ENCODE data around the gene ATP11A.

The ATP11A gene

DNA sequence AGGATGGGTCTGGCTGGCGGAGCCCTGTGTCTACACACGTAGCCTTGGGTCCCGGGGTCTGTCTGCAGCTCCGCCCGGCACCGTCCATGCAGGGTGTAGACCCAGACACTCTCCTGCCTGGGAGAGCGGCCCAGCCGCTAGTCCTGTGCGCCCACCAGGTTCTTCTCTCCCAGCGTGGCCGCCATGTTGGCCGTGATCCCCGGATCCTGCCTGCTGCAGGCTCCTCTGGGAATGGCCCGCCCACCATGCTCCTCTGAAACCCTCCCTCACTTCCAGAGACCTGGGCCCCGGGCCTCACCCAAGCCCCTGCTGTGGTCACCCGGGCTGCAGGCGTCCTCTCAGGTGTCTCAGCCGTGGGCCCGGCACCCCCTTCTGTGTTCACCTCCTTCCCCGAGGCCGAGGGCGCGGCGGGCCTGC is 221.5 kb downstream of the ATP11A start:
- DNase-seq: no peak

DNA sequence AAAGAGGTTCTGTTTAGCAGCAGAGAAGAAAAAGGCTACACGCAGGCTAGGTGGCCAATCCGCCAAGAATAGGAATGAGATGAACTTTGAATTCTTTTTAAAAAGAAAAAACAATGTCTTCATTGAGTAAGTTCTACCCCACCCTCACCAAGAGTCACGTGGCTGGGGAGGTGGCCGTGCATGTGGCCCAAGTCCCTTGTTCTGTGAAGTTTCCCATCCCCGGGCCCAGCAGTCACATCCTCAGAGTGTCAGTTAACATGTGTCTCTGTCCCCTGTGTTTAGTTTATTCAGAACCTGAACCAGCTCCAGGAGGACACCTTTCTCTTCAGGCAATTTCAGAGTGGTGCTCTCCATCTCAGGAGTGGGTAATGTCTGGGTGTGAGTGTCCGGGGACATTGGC is 222.0 kb downstream of the ATP11A start:
- DNase-seq: no peak

DNA sequence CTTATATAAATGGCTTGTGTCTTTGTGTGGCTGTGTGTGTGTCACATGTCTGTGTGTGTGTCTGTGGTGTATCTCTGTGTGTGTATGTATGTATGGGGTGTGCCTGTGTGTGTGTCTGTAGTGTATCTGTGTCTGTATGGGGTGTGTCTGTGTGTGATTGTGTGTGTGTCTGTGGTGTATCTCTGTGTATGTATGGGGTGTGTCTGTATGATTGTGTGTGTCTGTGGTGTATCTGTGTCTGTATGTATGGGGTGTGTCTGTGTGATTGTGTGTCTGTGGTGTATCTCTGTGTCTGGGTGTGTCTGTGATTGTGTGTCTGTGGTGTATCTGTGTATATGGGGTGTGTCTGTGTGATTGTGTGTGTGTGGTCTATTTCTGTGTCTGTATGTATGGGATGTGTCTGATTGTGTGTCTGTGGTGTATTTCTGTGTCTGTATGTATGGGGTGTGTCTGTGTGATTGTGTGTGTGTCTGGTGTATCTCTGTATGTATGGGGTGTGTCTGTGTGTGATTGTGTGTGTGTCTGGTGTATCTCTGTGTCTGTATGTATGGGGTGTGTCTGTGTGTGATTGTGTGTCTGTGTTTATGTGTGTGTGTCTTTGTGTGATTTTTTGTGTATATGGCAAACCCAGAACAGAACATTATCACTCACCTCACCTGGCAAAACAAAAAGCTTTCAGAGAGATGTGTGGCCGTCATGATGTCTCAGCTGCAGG is 223.0 kb downstream of the ATP11A start:
- no peak for DNase-seq

DNA sequence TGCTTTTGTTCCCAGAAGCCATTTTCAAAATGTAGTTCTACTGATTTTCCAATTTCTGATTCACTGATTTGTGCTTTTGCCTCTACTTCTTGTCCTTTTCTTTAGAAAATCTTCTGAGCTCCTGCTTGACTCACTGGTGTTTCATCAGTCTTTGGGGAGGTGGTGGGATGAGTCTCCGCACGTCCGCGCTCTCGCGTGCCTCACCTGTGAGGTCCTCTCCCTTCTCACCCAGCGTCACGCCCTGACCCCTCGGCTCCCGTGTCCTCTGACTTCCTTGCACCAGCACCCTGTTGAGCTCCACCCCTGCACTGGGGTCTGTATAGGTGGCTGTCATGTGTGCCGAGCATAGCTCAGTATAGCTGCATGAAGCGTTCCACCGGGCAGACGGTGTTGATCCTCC is 226.5 kb downstream of the ATP11A start:
- no peak for DNase-seq

DNA sequence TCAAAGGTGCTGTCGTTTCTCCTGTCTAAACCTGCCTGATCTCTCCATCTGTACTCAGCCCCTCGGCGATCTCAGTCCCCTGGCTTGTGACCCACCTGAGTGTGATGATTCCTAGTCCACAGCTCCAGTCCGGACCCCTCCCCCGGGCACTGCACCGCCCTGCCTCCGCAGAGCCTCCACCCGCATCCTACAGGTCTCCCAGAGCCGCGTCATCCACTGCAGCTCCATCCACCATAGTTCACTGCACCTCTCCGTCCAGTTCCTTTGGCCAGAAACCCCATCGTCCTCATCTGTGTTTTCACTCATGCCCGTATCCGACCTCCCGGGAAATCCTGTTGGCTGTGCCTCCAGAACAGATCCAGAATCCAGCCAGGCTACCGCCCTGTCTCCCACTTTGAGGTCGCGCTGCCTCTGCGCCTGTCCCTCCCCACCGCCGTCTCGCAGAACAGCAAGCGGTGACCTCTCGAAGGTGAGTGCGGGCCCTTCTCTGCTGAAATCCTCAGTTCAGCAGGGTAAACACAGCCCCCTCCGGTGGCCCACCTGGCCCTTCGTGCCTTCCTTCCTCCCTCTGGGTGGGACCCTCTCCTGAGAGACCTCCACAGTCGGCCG is 227.3 kb downstream of the ATP11A start:
- no peak for DNase-seq

DNA sequence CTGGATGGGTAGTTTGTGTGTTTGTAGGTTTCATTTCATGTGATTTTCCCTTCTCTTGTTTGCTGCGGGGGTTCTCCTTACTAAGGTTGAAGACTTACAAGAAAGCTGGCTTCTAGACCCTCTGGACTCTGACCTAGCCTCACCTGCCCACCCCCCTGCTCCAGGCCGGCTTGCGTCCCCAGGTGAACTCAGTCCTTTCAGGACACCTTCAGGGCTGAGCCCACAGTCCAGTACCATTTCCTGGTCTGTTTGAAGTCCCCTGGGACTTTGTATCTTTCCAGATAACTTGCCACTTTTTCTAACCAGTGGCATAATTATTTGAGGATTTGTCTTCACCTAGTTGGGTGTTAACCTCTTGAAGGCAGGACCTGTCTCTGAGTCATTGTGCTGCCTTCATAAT is 227.9 kb downstream of the ATP11A start:
- DNase-seq: no peak

DNA sequence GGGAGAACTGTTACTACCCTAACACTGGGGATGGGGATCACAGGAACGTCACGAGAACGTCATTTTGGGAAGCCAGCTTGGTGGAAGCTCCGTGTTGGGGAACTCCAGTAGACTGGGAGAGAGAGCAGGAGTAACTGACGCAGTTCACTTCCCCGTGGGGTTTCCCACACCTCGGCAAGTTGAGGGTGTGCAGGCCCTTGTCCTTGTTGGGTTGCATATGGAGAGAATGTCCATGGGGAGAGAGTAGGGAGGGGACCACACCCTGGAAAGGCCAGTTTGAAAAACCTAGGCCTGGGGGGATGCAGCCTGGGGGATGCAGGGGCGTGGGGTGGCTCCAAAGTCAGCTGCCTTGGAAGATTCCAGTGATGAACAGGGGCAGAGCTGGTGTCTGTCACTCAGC is 228.4 kb downstream of the ATP11A start:
- DNase-seq: no peak

DNA sequence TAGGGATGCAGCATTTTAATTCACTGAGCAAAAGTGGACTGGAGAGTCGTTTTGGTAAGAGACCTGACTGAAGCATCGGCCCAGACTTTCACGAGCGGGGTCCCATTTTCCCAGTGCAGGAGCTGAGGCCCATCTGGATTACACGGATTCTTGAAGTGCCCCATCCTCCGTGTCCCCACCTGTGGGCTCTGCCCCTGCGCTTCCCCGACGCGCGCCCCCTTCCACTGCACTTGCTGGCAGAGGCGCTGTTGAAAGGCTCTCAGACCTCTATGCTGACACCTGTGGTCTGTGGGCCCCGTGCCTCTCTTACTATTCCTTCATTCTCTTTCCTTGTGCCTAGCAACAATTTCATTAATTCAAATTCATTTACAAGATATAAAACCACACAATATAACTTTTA is 228.9 kb downstream of the ATP11A start:
- DNase-seq: no peak

DNA sequence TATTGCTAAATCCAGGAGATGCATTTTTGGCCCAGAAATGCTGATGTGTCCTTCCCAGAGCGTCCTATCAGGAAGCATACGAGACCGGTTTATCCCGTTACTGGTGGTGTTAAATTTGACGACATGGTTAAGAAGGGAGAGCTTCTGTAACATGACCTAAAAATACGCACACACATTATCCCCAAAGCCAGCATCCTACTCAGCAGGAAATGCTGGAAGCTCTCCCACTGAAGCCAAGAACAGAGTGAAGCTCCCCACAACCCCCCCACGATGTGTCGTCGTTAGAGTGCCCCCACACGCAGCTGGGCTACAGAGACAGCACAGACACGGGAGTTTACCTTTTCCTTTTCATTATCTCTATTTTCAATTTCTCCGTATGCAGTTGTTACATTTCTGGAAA is 234.1 kb downstream of the ATP11A start:
- DNase-seq: no peak

DNA sequence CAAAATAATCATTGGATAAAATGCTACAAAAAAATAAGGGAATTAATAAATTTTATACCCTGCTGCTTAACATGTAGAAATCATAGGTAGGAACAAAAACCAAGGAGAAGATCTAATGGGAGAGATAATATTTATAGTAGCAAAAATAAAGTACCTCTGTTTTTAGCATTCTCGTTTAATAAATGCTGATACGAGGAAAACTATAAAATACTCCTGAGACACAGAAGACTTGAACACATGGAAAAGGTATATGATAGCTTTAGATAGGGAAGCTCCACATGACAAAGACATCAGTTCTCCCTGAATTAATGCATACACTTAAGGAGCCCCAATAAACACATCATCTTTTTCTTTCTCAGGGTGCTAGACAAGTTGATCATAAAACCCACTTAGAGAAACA is 234.5 kb downstream of the ATP11A start:
- no peak for DNase-seq

DNA sequence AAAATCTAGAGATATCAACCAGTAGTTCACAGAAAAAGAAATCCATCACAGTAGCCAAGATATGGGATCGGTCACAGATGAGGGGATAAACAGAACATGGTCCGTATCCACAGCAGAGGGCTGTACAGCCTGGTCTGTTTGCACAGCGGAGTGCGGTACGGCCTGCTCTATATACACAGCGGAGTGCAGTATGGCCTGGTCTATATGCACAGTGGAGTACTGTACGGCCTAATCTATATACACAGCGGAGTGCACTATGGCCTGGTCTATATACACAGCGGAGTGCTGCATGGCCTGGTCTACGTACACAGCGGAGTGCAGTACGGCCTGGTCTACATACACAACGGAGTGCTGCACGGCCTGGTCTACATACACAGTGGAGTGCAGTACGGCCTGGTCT is 236.2 kb downstream of the ATP11A start:
- DNase-seq: no peak

DNA sequence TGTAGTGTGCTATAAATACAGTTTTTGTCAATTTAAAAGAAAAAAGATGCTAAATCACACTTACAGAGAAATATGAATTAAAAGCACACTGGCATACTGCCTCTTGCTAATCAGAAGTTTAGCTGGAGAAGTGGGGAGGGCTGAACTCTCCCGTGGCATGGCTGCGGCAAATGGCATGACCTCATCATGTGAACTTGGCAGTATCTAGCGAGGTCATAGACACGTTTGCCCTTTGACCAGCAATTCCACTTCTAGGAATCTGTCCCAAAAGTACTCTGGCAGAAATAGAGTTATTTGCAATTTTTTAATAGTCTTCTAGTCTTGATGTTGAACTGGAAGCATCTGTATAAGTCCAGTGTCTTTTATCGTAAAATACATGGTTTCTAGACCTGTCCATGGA is 237.2 kb downstream of the ATP11A start:
- no peak for DNase-seq

DNA sequence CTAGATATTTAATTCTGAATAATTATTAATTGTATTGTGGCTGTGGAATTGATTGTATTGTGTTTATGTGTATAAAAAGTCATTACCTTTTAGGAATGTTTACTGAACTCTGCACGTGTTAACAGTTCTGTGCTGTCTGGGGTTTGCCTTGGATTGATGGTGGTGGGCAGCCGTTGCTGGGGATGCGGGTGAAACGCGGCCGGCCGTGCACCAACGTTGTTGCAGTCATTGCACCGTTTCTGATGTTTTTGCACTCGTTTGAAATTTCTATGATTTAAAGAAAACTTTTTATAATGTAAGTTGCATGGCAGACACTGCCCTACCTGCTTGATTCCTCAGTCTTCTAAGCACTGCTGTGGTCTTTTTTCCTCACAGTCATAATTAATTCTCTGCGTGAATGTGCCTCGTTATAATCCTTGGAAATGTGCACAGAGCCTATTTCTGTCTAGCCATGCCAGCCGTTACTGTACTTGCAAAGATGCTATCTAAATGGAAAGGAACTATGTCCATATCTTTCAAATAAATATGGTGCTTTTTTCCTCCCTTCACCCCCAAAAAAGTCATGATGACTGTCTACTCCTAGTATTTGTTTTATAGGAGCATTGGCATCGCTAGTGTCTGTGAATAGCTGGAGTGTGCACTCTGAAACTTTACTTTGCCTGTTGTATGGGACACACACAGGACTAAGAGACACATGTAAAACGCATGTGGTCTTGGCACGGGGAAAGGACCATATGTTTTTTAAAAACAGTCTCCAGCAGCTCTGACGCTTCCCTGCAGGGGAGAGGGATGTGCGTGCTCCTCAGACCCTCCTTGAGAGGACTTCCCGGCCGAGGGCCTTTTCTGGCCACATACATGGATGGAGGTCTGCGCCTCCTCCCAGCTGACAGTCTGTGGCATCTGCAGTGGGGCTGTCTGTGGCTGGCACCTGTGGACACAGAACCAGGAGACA is 238.5 kb downstream of the ATP11A start:
- no peak for DNase-seq

DNA sequence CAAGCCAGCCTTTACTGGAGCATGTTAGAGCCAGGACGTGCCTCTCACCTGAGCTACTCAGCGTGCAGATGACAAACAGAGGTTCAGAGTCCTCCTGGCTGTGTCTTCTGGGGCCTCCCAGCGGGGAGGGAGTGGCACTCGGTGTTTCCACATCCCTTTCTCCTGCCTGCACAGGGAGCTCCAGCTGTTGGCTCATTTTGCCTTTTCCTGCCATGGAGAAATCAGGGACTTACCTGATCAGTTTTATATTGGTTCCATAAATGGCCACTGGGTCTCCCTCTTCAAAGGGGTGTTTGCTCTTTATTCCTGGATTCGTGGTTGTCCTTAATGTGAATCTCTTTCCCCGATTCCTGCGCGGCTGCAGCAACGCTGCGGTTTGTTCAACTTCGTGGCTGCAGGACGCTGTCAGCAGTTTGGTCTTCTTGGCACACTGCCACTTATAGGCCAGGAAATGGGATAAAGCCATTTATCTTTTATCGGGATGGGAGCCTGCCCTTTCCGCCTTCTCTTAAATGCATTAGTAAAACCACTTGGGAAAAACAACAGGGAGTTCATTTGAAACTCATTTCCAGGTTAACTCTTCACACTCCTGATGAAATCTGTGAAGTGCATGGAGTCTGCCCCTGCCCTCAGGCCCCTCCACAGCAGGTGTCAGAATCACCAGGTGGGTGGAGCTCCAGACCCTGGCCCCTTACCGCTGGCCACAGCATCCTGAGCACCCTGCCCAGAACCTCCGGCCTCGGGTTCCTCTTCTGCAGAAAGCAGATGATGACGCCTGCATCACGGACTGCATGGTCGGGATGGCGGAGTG is 239.3 kb downstream of the ATP11A start:
- DNase-seq: peak; percentile 29

DNA sequence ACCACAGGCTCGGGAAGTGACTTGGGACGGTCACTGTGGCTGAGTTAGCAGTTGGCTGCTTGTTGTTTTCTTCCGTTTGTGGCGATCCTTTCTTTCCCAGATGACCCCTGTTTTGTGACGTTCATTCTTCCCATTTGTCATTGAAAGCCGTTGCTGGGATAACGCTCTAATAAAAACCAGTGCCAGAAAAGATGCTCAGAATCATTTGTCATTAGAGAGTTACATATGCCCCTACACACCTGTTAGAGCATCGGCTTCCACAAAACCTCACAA is 239.9 kb downstream of the ATP11A start:
- DNase-seq: no peak

DNA sequence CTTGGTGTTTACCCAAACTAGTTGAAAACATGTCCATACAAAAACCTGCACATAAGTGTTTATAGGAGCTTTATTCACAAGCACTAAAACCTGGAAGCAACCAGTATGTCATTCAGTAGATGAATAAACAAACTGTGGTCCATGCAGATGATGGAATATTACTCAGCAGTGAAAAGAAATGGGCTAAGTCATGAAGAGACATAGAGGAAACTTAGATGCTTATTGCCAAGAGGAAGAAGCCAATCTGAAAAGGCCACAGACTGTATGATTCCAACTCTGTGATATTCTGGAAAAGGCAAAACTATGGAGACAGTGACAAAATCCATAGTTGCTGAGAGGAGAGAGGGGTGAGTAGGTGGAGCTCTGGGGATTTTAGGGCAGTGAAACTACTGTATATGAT is 240.4 kb downstream of the ATP11A start:
- no peak for DNase-seq

DNA sequence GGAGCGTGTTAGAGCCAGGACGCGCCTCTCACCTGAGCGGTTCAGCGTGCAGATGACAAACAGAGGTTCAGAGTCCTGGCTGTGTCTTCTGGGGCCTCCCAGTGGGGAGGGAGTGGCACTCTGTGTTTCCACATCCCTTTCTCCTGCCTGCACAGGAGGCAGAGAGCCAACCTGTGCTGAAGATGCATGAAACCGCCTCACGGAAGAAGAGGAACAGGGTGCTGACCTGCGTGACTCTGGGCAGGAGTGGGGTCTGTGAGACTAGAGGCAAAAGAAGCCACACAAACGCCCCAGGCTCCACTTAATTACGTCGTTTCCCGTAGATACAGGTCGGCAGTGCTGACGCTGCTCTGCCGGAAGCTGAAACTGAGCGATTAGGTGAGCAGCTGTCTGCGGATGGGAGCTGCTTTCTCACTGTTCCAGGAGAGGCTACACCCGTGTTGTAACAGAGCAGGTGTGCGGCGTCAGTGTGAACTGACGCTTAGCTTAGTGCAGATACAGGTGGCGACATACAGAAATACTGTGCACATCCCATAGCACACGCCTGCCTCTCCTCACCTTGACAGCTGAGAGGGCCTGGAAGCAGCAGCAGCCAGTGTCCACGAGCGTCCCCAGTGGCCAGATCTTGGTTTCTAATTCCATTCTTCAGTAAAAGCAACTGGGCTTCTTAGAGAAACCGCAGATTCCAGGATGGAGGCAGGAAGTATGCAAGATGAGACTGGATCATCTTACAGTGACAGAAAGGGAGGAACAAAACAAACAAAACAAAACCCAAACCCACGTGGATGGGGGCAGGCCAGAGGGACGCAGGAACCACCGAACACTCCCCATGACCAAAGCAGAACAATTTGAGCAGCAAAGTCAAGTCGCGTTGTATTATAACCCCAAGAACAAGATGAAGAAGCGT is 241.4 kb downstream of the ATP11A start:
- DNase-seq: peak; percentile 70

DNA sequence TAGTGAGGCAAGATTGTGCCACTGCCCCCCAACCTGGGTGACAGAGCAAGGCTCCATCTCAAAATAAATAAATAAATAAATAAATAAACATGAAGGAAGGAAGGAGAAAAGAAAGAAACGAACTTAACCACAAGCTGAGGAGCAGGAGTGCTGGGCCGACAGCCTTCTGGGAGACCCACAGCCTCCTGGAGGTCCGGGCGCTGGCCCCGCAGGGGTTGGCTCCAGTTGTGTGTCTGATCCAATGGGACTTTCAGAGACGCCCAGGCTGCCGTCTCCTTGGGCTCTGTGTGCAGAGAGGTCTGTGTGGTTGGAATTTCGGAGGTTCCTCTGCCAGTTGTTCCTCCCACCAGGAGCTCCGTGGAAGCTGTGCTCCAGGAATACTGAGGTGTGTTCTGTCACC is 243.1 kb downstream of the ATP11A start:
- no peak for DNase-seq

DNA sequence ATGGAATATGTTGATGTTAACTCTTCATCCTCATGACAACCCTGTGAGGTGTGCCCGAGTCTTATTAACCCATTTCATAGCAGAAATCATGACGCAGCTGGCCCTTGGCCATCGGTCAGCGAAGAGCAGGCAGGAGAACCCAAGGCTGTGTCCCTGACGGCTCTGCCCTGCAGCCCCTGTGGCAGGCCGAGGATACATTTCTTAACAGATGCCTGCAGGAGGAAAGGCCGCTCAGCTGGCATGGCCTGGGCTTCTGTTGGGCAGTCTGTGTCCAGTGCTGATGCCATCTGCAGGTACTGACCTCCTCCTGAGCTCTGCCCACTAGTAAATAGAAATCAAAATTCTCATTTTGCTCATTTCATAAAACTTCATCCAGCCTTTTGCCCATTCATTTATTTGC is 243.8 kb downstream of the ATP11A start:
- no peak for DNase-seq

DNA sequence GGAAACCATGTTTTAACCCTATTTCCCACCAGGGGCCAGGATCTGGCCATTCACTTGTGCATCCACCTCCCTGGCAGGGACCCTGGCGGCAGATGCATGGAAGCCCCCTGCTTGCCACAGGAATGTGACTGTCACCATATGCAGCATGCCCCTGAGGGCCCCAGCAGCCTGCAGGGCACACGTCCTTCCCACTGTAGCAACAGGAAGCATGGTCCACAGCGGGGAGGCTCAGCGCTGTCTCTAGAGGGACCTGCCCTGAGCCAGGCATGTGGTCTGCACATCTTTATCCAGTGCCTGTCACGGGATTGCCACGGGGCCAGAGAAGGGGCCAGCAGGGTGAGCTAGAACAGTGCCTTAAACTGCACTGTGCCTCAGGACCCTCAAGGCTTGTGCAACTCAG is 244.2 kb downstream of the ATP11A start:
- no peak for DNase-seq
